Common myeloid progenitor, CD34-positive (primary cell): ENCODE results near the gene GPSM3.
A peak's percentile ranks its signal among the peaks of the same experiment; 100 is the strongest.
"Not testable (repeated sequence)": the region's sequence is repeated elsewhere in the genome, so short reads cannot be mapped to it uniquely, and the experiment has no call there.

Experiments used
- CTCF ChIA-PET: fragments of 350-600 bp; sonication (Branson Sonifier 250); formaldehyde crosslinking; loops from one replicate; lab custom pipeline; 2021; ENCODE audit warnings: antibody characterized with exemption; lab: Charles Lee
- POLR2A ChIA-PET: fragments of 350-600 bp; sonication (Branson Sonifier 250); formaldehyde crosslinking; loops from one replicate; lab custom pipeline; 2021; ENCODE audit warnings: antibody characterized with exemption; lab: Charles Lee
- DNase-seq, 3 donors: peaks; one replicate each; pipeline versions ENCODE4 v3.0.0 to v3.0.0-alpha.2; 2013
- H3K27ac ChIP-seq, 2 experiments: 1 replicate in 1 of 2; 2 replicates in 1 of 2; pipeline ENCODE4 v1.7.0; 2013; ENCODE audit warnings: inconsistent platforms in 2 of 2, low read length in 2 of 2, mild to moderate bottlenecking in 2 of 2, low read depth in 1 of 2, moderate library complexity in 1 of 2; ENCODE audit not compliant: severe bottlenecking in 2 of 2, insufficient read depth in 1 of 2, poor library complexity in 1 of 2
- H3K27me3 ChIP-seq, 5 experiments: replicated peaks in 2 of 5; 1 replicate in 3 of 5; 2 replicates in 2 of 5; pipeline versions ENCODE4 v1.6.1 to v1.7.0; 2013; ENCODE audit warnings: low read length in 4 of 5, mild to moderate bottlenecking in 2 of 5, moderate library complexity in 2 of 5, inconsistent platforms in 1 of 5; ENCODE audit not compliant: insufficient read depth in 5 of 5, control insufficient read depth in 4 of 5
- H3K36me3 ChIP-seq, 4 experiments: 1 replicate in 2 of 4; 2 replicates in 2 of 4; pipeline versions ENCODE4 v1.6.1 to v1.7.0; 2013; ENCODE audit warnings: low read length in 3 of 4, control low read depth in 1 of 4, mild to moderate bottlenecking in 1 of 4; ENCODE audit not compliant: control insufficient read depth in 4 of 4, insufficient read depth in 4 of 4
- H3K4me1 ChIP-seq, 4 experiments: 1 replicate in 3 of 4; 2 replicates in 1 of 4; pipeline versions ENCODE4 v1.6.1 to v1.7.1; 2013; ENCODE audit warnings: low read length in 3 of 4, mild to moderate bottlenecking in 3 of 4, control low read depth in 1 of 4, inconsistent platforms in 1 of 4, moderate library complexity in 1 of 4; ENCODE audit not compliant: control insufficient read depth in 4 of 4, insufficient read depth in 4 of 4; ENCODE audit errors: control extremely low read depth in 1 of 4
- H3K4me3 ChIP-seq, 7 experiments: 1 replicate in 4 of 7; 2 replicates in 3 of 7; pipeline versions ENCODE4 v1.5.1 to v1.7.0; 2013; ENCODE audit warnings: mild to moderate bottlenecking in 7 of 7, low read length in 6 of 7, moderate library complexity in 6 of 7, inconsistent platforms in 2 of 7, low read depth in 2 of 7, control low read depth in 1 of 7; ENCODE audit not compliant: insufficient read depth in 4 of 7, control insufficient read depth in 1 of 7; ENCODE audit errors: extremely low read depth in 1 of 7
- H3K9me3 ChIP-seq, 5 experiments: 1 replicate in 4 of 5; 2 replicates in 1 of 5; pipeline versions ENCODE4 v1.6.1 to v1.7.1; 2013; ENCODE audit warnings: low read length in 4 of 5, mild to moderate bottlenecking in 2 of 5, inconsistent platforms in 1 of 5, low read depth in 1 of 5, moderate library complexity in 1 of 5; ENCODE audit not compliant: control insufficient read depth in 4 of 5, insufficient read depth in 2 of 5; ENCODE audit errors: control extremely low read depth in 1 of 5
- WGBS: methylation state at CpG from one replicate; pipeline ENCODE4 v1.1.5; 2013; ENCODE audit not compliant: insufficient coverage; 5-methylcytosine and 5-hydroxymethylcytosine counted together

The GPSM3 gene

DNA sequence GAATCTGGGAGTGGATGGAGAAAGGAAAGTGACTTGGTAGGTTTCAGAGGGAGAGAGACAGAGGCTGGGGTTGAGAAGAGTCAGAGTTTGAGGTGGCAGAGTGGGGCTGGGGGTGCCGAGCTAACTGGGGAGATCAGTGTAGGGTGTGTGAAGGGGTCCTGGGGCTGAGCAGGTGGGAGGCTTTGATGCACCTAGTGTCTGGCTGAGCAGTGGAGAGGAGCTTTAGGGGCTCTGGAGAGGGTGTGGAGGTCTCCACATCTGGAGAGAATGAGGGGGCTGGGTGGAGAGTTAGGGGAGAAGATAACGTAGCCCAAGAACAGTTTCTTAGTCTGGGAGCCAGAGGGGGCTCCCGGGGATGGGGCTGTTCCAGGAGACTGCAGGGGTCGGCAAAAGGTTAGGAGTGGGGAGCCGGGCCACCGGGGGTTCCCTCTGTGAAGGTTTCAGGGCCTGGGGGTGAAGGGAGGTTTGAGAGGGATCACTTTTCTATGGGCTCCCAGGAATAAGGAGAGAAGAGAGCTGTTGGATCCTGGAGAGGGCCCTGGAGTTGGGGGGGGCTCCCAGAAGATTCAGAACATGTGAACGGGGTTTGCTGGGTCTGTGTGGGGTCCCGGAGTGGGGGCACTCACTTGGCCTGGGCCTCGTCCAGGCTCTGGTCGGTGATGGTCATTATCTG lies 3.2 kb downstream of the GPSM3 start:
- peak overlapping the region; percentile 87 to 93 for H3K27ac ChIP-seq
- 7% methylated on average over 5 of the region's 10 CpGs for WGBS
- peak overlapping the region; percentile 51 to 90 (median 82) for H3K4me3 ChIP-seq
- H3K36me3 ChIP-seq: peaks cover 2 to 32% (median 17%) of the 10 kb centered on the region in 4 experiments
- POLR2A ChIA-PET: interaction anchor here (1.1 to 1.2 kb wide), 2 partner anchors 10 to 783 kb away, joined by 3 to 5 read pairs; no protein-coding TSS in a partner anchor
- DNase-seq: no peak
- H3K9me3 ChIP-seq: no peaks in the 10 kb centered on the region
- CTCF ChIA-PET: interaction anchor here (2.9 kb wide), 1 partner anchor 10 kb away, joined by 9 read pairs; no protein-coding TSS in a partner anchor
- H3K4me1 ChIP-seq: peaks cover 15 to 70% (median 68%) of the 10 kb centered on the region in 4 experiments
- H3K27me3 ChIP-seq: no peaks in the 10 kb centered on the region

DNA sequence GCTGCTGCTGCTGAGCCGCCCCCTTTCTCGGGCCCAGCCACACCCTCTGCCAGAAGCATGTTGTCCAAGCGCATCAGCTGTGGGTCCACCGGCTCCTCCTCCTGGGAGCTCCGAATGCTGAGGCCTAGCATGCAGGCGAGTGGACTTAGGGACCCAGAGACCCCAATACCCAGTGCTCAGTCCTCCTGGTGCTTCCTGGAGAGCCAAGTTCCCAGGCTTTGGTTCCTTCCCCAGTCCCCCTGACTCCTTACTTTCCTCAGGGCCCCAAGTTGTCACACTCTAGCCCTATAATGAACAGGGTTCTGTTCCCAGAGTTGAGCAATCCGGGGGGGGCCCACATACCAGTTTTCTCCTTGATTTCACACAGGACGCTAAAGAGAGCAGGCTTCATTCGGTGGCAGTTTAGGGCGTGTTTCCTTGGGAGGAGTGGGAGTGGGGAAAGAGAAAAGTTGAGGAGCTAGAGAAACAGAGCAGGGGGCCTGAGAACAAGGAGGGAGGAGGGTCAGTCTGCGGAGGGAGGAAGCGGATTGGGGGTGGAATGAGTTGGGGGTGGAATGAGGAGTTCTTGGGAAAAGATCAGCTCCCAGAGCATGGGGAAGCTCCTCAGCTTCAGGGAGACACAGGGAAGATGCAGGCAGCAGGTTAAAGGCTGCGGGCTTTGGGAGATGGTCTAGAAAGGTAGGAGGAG lies 3.9 kb downstream of the GPSM3 start:
- peaks cover 5 to 39% (median 19%) of the 10 kb centered on the region in 4 experiments for H3K36me3 ChIP-seq
- WGBS: 34% methylated on average over 5 of the region's 13 CpGs
- CTCF ChIA-PET: interaction anchor here (2.9 kb wide), 1 partner anchor 9 kb away, joined by 9 read pairs; no protein-coding TSS in a partner anchor
- peaks cover 9 to 63% (median 61%) of the 10 kb centered on the region in 4 experiments for H3K4me1 ChIP-seq
- peak overlapping the region; percentile 87 to 93 for H3K27ac ChIP-seq
- DNase-seq: no peak
- H3K4me3 ChIP-seq: peak overlapping the region; percentile 51 to 90 (median 82)
- POLR2A ChIA-PET: interaction anchor here (1.1 to 1.2 kb wide), 2 partner anchors 9 to 783 kb away, joined by 3 to 5 read pairs; no protein-coding TSS in a partner anchor
- no peaks in the 10 kb centered on the region for H3K27me3 ChIP-seq
- no peaks in the 10 kb centered on the region for H3K9me3 ChIP-seq

DNA sequence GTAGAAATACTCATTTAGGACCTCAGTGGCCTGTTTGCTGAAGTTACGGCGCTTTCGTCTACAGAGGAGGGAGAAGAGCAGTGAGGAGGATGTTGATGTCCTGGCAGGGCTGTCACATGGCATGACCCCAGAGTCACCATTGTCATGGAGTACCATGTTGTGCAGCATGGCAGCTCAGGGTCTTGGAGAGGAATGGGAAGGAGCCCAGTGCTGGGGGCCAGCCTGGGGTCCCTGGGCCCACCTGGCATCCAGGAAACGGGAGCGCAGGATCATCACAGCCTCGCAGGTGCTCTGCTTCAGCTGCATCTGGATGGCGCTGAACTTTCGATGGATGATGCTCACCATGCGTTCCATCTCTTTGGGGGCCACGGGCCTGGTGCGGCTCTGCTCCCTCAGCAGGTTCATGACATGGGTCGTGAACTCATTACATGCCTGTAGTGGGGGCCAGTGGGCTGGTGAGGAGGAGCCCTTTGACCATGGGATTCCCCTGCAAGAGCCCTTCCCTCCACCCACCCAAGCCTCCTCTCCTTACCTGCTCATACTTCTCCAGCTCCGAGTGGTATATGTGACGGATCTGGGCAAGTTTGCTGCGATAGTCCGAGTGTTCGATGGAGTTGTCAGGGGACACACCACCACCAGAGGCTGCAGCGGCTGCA lies 4.6 kb downstream of the GPSM3 start:
- 100% methylated on average over 4 of the region's 18 CpGs for whole genome bisulfite sequencing
- not testable (repeated sequence) for DNase-seq, H3K9me3 ChIP-seq, H3K27me3 ChIP-seq
- POLR2A ChIA-PET: interaction anchor here (0.9 to 1.2 kb wide), 2 partner anchors 30 to 784 kb away, joined by 3 to 4 read pairs; no protein-coding TSS in a partner anchor
- CTCF ChIA-PET: interaction anchor here (0.7 to 2.9 kb wide), 2 partner anchors 8 to 69 kb away, joined by 3 to 9 read pairs; no protein-coding TSS in a partner anchor
- Histone ChIP-seq H3K27ac (peak overlapping the region; percentile 87 to 93), H3K36me3 (peaks cover 6 to 46% (median 24%) of the 10 kb centered on the region in 4 experiments), H3K4me1 (peaks cover 6 to 57% (median 54%) of the 10 kb centered on the region in 4 experiments), H3K4me3 (peak overlapping the region in 5 of 7 experiments; percentile 75 to 90 (median 88))

DNA sequence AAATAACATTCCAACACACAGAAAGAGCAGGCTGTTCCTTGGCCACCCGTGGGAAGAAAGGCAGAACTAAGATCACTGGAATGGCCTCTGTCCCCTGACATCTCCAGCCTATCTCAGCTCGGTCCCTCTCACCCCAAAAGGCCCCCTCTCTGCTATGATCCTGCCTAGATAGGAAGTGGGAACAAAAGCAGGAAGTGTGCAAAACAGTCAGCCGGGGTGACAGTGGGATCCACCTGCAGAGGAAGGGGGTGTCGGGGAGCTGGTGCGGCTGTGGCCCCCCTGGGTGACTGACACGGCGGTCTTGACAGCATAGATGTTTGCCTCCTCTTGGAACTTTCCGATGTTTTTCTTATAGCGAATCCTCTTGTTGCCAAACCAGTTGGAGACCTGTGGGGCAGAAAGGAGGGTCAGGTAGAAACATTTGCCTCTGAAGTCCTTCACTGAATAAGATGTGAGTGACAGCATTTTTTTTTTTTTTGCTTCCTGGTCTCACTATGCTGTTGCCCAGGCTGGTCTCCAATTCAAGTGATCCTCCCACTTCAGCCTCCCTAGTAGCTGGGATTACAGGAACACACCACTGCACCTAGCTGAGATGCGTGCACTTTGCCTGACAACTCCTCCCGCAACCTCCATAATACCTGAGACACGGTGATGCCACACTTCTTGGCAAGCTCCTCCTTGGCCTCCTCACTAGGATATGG lies 5.3 kb downstream of the GPSM3 start:
- peaks cover 6 to 57% (median 50%) of the 10 kb centered on the region in 4 experiments for H3K4me1 ChIP-seq
- ChIA-PET CTCF (interaction anchor here (0.7 to 2.9 kb wide), 2 partner anchors 8 to 69 kb away, joined by 3 to 9 read pairs; no protein-coding TSS in a partner anchor), POLR2A (interaction anchor here (0.9 kb wide), 1 partner anchor 30 kb away, joined by 4 read pairs; no protein-coding TSS in a partner anchor)
- no peaks in the 10 kb centered on the region for H3K27me3 ChIP-seq
- WGBS: 33% methylated on average over 9 of the region's 12 CpGs
- H3K27ac ChIP-seq: peak overlapping the region; percentile 36 to 69
- peak overlapping the region in 4 of 7 experiments; percentile 16 to 54 (median 26) for H3K4me3 ChIP-seq
- H3K9me3 ChIP-seq: no peaks in the 10 kb centered on the region
- H3K36me3 ChIP-seq: peaks cover 6 to 52% (median 31%) of the 10 kb centered on the region in 4 experiments
- DNase-seq: no peak

DNA sequence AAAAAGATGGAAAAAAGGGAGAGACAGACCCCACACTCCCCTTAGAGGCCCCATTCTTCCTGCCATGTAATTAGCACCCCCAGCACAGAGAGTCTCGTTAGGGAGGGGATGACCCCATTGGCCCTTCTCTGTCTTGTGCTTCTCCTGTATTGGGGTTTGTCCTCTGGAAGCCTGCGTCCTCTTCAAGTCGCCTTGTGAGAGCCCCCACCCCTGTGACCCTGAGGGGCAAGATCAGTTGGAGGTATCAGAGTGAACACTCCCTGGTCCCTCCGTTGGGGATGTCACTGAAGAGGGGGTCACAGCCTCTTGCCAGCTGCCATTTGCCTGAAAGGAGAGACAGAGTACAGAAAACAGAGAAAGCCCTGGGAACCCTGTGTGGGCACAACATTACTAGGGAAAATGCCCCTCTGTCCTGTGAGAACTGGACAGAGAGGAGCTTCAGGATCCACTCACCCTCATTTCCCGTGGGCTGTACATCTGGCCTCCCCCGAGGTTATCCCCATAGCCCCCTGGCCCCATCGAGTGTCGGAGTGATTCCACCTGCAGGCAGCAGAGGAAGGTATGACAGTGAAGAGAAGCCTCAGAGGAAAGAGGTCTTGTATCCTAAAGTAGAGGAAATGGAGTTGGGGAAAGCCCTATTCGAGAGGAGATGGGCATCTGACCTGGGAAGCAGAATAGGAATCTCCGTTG lies 6.1 kb downstream of the GPSM3 start:
- H3K9me3 ChIP-seq, DNase-seq, CTCF ChIA-PET, H3K27me3 ChIP-seq, POLR2A ChIA-PET: not testable (repeated sequence)
- peaks cover 6 to 50% (median 41%) of the 10 kb centered on the region in 4 experiments for H3K4me1 ChIP-seq
- peak overlapping the region in 1 of 7 experiments; percentile 54 for H3K4me3 ChIP-seq
- WGBS: 87% methylated on average over 3 of the region's 10 CpGs
- peak overlapping the region; percentile 36 to 69 for H3K27ac ChIP-seq
- peaks cover 6 to 56% (median 35%) of the 10 kb centered on the region in 4 experiments for H3K36me3 ChIP-seq

DNA sequence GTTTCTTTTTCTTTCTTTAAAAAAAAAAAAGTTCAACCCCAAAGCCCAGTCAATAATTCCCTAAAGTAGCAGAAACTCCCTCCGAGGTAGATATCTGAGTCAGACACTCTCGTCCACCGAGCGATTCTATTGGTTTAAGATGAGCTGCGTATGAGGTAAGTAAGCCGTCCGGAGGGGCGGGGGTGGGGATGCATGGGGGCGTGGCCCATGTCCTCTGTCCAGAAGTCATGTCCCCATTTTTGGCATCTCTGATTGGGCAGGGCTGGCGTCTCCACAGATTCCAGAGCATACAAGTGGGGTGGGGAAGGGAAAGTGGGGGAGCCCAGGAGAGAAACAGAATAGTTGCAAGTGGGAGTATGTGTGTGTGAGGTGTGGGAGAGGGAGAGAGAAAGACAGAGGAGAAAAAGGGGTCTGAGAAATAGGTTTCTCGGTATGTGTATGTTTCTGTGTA lies 6.7 kb downstream of the GPSM3 start:
- H3K9me3 ChIP-seq, H3K4me3 ChIP-seq, POLR2A ChIA-PET, DNase-seq, CTCF ChIA-PET, H3K27me3 ChIP-seq: not testable (repeated sequence)
- peak overlapping the region in 1 of 2 experiments; percentile 69 for H3K27ac ChIP-seq
- WGBS: 94% methylated on average over 2 of the region's 11 CpGs
- peaks cover 6 to 44% (median 35%) of the 10 kb centered on the region in 4 experiments for H3K4me1 ChIP-seq
- H3K36me3 ChIP-seq: peaks cover 8 to 62% (median 40%) of the 10 kb centered on the region in 4 experiments
